ENCODE measurements around the gene PLXNA2. TPM values are rescaled to one million over a fixed set of nuclear protein-coding genes. Genes with fewer than 3 reads are reported as not detected.

The PLXNA2 gene
- total and polyA plus RNA-seq, 2 donors (not counting 1 experiment from before 2014, with no cell fraction given) = 0.31 to 1.2 TPM

DNA sequence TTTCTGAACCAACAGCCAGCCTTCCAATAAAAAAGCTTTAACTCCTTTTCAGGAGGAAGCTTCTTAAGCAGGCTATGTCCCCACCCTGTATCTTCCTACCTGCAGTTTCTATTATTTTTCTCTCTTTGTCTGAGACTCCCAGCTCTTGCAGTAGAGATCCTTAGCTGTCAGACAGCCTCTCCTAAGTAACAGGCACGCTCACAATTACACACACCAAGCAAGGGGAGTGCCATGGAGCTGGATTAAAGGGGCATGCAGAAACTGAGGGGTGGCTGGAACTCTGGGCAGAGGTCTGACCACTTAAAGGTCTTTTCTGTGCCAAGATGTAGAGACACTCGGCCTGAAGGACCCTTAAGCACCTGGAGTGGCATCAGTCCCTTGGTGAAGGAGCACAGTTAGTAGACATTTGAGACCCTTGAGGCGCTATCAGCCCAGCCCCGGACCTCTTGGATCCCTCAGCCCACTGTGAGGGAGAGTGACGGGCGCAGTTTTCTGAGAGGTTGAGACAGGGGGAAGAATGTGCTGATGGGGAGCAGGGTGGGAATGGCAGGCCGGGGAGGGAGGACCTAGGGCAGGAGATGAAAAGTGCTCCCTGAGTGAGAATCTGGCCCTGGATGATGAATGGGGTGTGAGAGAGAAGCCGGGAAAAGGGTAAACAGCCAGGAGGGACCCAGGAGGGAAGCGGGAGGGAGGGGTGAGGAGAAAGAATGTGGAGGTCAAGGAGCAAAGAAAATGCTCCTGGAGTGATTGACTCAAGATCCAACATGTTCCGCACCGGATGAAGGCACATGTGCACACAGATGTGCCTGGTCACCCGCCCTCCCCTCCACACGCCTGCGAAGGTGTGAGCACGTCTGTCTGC lies 13.3 kb downstream of the PLXNA2 start:
- 92% methylated on average over 12 of the region's 15 CpGs for whole genome bisulfite sequencing (ENCODE audit: insufficient coverage)
- H3K27ac Mint-ChIP-seq = no peak overlapping the region
- no peaks in the 10 kb centered on the region for H3K27me3 ChIP-seq (replicated peaks in 1 of 4; ENCODE audit: control extremely low read depth in 1 of 4, control insufficient read depth in 3 of 4, insufficient read depth in 4 of 4, low read length in 3 of 4)
- H3K9ac ChIP-seq (ENCODE audit: low read length) = no peak overlapping the region
- no peak overlapping the region for H3K4me3 ChIP-seq (ENCODE audit: control extremely low read depth in 1 of 5, extremely low read depth in 1 of 5, insufficient read depth in 1 of 5, low read depth in 2 of 5, low read length in 4 of 5)
- ChIA-PET POLR2A (no interaction called here), CTCF (interaction anchor here (0.6 to 1.7 kb wide), 2 partner anchors 10 to 190 kb away, joined by 3 to 5 read pairs; no protein-coding TSS in a partner anchor)
- H3K4me3 Mint-ChIP-seq = no peak overlapping the region
- H3K4me1 Mint-ChIP-seq = peaks cover 5% of the 10 kb centered on the region
- no peak for DNase-seq
- H4K20me1 ChIP-seq (ENCODE audit: control insufficient read depth, insufficient read depth, low read length, poor library complexity, severe bottlenecking) = no peaks in the 10 kb centered on the region
- H3K27me3 Mint-ChIP-seq = peaks cover 26% of the 10 kb centered on the region
- no peak overlapping the region for H3K4me2 ChIP-seq (replicated peaks; ENCODE audit: low read depth, low read length, poor library complexity, severe bottlenecking)
- ATAC-seq (ENCODE audit: low read depth) = no peak
- no peak for TF ChIP-seq EZH2 (IDR thresholded peaks at IDR 0.05; ENCODE audit: borderline replicate concordance, insufficient read depth, low read depth, low read length, poor library complexity, severe bottlenecking)
- TF ChIP-seq, protein P1, sequence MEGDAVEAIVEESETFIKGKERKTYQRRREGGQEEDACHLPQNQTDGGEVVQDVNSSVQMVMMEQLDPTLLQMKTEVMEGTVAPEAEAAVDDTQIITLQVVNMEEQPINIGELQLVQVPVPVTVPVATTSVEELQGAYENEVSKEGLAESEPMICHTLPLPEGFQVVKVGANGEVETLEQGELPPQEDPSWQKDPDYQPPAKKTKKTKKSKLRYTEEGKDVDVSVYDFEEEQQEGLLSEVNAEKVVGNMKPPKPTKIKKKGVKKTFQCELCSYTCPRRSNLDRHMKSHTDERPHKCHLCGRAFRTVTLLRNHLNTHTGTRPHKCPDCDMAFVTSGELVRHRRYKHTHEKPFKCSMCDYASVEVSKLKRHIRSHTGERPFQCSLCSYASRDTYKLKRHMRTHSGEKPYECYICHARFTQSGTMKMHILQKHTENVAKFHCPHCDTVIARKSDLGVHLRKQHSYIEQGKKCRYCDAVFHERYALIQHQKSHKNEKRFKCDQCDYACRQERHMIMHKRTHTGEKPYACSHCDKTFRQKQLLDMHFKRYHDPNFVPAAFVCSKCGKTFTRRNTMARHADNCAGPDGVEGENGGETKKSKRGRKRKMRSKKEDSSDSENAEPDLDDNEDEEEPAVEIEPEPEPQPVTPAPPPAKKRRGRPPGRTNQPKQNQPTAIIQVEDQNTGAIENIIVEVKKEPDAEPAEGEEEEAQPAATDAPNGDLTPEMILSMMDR (IDR thresholded peaks at IDR 0.05) = no peak
- H2AFZ ChIP-seq (ENCODE audit: insufficient read depth, low read depth, low read length, poor library complexity, severe bottlenecking) = no peak overlapping the region
- no peak overlapping the region for H3K27ac ChIP-seq (ENCODE audit: low read length in 2 of 2)
- no peaks in the 10 kb centered on the region for H3K9me3 ChIP-seq (ENCODE audit: control extremely low read depth in 1 of 3, control insufficient read depth in 2 of 3, insufficient read depth in 1 of 3, low read length in 2 of 3)
- H3K79me2 ChIP-seq (ENCODE audit: control insufficient read depth, insufficient read depth, low read length) = no peaks in the 10 kb centered on the region
- no peaks in the 10 kb centered on the region for H3K36me3 ChIP-seq (replicated peaks in 1 of 2; ENCODE audit: control extremely low read depth in 1 of 2, control insufficient read depth in 1 of 2, extremely low read depth in 1 of 2, insufficient read depth in 2 of 2, low read length in 1 of 2)
- intact Hi-C loops (cut with micrococcal nuclease) = no loop called here
- peaks cover 6% of the 10 kb centered on the region in 2 donors for H3K4me1 ChIP-seq (ENCODE audit: control insufficient read depth in 2 of 2, insufficient read depth in 2 of 2, low read length in 2 of 2)
- no peaks in the 10 kb centered on the region for H3K9me3 Mint-ChIP-seq (ENCODE audit: insufficient read depth)

DNA sequence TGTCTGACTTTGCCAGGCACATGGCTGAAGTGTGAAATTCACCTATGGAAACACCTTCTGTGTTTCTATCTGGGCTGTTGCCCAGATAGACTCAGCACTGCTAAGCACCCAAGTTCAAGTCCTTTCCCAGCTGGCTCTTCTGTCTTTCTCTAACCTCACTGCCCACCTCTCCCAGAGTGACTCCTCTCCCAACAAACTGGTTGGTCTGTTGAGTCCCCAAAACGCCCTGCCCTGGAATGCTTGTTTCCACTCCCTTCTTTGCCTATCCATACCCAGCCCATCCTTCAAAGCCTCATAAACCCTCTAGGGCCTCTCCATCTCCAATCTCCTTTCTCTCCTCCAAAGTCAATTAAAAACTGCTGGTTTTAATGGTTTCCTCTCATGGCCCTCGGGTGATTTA lies 15.6 kb downstream of the PLXNA2 start:
- H3K27ac Mint-ChIP-seq = no peak overlapping the region
- H3K4me3 Mint-ChIP-seq = no peak overlapping the region
- Histone ChIP-seq H3K79me2 (ENCODE audit: control insufficient read depth, insufficient read depth, low read length) (no peaks in the 10 kb centered on the region), H3K27me3 (replicated peaks in 1 of 4; ENCODE audit: control extremely low read depth in 1 of 4, control insufficient read depth in 3 of 4, insufficient read depth in 4 of 4, low read length in 3 of 4) (no peaks in the 10 kb centered on the region), H3K27ac (ENCODE audit: low read length in 2 of 2) (no peak overlapping the region), H3K4me1 (ENCODE audit: control insufficient read depth in 2 of 2, insufficient read depth in 2 of 2, low read length in 2 of 2) (no peaks in the 10 kb centered on the region), H3K4me3 (ENCODE audit: control extremely low read depth in 1 of 5, extremely low read depth in 1 of 5, insufficient read depth in 1 of 5, low read depth in 2 of 5, low read length in 4 of 5) (no peak overlapping the region), H2AFZ (ENCODE audit: insufficient read depth, low read depth, low read length, poor library complexity, severe bottlenecking) (no peak overlapping the region), H3K9ac (ENCODE audit: low read length) (no peak overlapping the region), H4K20me1 (ENCODE audit: control insufficient read depth, insufficient read depth, low read length, poor library complexity, severe bottlenecking) (no peaks in the 10 kb centered on the region), H3K4me2 (replicated peaks; ENCODE audit: low read depth, low read length, poor library complexity, severe bottlenecking) (no peak overlapping the region), H3K9me3 (ENCODE audit: control extremely low read depth in 1 of 3, control insufficient read depth in 2 of 3, insufficient read depth in 1 of 3, low read length in 2 of 3) (no peaks in the 10 kb centered on the region), H3K36me3 (replicated peaks in 1 of 2; ENCODE audit: control extremely low read depth in 1 of 2, control insufficient read depth in 1 of 2, extremely low read depth in 1 of 2, insufficient read depth in 2 of 2, low read length in 1 of 2) (no peaks in the 10 kb centered on the region)
- CTCF ChIA-PET = interaction anchor here (1.6 kb wide), 1 partner anchor 10 kb away, joined by 4 read pairs; no protein-coding TSS in a partner anchor
- 72% methylated on average over 2 of the region's 2 CpGs for WGBS (ENCODE audit: insufficient coverage)
- POLR2A ChIA-PET = no interaction called here
- no peak for DNase-seq
- TF ChIP-seq, protein P1 (IDR thresholded peaks at IDR 0.05) = no peak
- no peak for TF ChIP-seq EZH2 (IDR thresholded peaks at IDR 0.05; ENCODE audit: borderline replicate concordance, insufficient read depth, low read depth, low read length, poor library complexity, severe bottlenecking)
- H3K4me1 Mint-ChIP-seq = no peaks in the 10 kb centered on the region
- no peaks in the 10 kb centered on the region for H3K9me3 Mint-ChIP-seq (ENCODE audit: insufficient read depth)
- intact Hi-C loops (cut with micrococcal nuclease) = no loop called here
- no peak for ATAC-seq (ENCODE audit: low read depth)
- peaks cover 21% of the 10 kb centered on the region for H3K27me3 Mint-ChIP-seq
